ENCODE results near the gene ATAD3A.
"Not testable (repeated sequence)": the region's sequence is repeated elsewhere in the genome, so short reads cannot be mapped to it uniquely, and the experiment has no call there.

ATAD3A gene

DNA sequence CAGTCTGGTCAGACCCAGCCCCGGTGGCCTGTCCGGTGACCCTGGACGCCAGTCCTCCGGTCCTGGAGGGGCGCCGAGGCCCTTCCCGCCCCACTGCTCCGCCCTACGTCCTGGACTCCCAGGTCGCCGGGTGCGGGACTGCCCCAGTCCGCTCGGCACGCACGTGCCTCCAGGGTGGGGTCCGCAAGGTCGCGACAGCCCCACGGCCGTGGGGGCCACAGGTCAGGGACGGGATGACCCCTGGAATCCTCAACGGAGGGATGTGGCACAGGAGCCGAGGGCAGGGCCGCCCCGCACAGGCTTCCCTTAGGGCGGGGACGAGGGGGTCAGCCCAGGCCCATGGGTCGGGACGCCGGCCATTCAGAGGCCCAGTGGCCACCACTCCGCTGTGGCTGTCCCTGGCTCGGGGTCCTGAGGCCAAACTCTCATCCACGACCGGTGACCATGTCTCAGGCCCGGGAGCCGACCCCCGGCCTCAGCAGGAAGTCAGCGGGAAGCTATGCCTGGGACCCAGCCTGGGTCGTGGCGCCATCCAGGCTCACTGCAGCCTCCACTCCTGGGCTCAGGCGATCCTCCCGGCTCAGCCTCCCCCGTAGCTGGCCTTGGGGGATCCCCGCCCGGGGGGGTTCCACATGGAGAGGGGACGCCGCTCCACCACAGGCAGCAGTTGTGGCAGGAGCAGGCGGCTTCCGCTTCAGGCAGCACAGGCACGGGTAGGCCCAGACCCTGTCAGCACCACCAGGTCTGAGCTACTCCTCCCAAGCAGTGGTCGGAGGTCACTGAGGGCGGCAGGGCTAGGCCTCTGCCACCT is 29.1 kb downstream of the ATAD3A start:
- no peak for DNase-seq

GRCh38 chr1:1541956-1542765 is 30.2 kb downstream of the ATAD3A start:
- no peak for DNase-seq

- no peak for DNase-seq
Observed at GRCh38 chr1:1542766-1543705, 31.1 kb downstream of the ATAD3A start.

- no peak for DNase-seq
Observed at GRCh38 chr1:1543706-1544099, 31.7 kb downstream of the ATAD3A start.

DNA sequence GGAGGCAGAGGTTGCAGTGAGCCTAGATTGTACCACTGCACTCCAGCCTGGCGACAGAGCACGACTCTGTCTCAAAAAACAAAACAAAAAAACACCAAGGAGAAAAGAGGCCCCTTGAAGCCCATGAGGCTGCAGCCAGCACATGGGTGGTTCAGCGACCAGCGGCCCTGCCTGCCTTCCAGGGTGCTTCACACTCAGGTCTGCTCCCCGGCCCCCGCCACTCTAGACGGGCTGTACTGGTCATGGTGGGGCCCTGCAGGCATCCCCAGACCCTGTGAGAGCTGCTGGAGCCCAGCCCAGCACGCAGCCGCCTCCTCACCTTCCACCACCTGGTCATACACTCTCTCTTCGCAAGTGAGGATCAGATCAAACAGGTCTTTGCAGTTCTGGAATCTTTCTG is 32.6 kb downstream of the ATAD3A start:
- no peak for DNase-seq

DNA sequence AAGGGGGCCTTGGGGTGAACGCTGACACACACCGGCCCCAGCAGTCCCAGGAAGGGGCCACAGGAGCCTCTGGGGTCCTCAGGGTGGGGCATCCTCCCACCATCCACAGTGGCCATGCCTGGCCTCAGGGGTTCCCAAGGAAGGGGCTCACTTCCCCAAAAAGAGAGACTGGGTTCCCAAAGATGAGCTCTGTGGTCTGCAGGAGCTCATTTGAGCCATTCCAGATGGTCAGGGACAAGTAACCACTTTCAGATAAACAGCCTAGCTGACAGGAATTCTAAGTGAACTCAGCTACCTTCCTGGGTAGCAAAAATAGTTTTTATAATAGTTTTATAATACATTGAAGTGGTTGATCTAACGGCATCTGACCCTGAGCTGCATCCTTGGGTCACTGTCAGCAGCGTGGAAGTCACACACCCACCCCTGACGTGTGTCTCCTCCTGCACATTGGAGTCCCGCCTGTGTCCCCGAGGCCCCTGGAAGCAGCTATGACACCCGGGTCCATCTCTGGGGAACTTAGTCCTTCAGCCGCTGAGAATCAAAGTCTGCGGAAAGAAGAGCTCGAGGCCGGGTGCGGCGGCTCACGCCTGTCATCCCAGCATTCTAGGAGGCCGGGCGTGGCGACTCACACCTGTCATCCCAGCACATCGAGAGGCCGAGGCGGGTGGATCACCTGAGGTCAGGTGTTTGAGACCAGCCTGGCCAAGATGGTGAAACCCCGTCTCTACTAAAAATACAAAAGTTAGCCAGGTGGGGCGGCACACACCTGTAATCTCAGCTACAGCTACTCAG is 34.2 kb downstream of the ATAD3A start:
- DNase-seq, result no peak

DNA sequence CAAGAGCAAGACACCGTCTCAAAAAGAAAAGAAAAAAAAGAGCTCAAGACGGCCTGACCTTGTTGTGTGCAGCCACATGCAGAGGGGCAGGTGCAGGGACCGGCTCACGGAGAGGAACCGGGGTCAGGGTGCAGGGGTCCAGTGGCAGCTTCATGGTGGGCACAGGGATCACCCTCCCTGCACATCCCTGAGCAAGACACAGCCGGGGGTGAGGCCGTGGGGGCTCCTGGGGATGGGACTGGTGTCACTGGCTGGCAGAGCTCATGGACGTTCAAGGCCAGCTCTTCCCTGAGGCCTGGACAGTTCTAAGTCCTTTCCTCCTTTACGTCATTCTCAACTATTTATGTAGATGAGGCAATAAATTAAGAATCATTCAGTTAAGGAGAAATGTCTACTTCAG is 35.0 kb downstream of the ATAD3A start:
- no peak for DNase-seq

DNA sequence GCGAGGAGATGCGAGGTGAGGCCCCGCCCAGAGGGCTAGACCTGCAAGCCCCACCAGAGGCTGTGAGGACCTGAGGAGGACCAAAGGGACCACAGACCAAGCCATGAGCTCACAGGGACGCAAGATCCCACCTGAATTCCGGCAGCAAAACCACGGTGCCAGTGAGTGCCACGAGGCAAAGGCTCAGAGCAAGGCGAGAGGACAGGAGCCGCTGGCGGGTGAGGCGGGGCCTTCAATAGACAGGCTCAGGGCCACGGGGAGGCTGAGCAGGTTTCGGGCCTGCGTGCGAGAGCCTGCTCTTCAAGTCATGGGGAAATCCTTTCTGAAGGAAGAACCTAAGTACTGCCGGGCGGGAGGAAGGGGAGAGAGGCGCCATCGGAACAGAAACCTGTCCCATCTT is 35.5 kb downstream of the ATAD3A start:
- no peak for DNase-seq

DNA sequence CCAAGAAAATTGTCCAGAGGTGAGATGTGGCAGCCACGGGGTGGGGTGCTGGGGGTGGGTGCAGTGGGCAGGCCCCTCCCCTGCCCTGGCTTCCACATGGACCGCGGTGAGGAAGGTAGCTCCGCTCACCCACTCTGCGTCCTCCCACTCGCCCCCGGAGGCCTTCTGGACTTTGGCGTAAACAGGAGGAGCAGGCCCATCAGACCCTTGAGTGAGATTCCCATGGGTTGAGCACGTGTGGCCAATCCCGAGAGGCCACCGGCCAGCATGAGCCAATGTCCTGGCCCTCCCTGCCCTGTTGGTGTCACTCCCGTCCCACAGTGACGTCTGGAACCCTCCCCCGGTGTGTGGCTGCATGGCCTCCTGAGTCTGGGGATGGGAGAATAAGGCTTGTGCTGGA is 36.6 kb downstream of the ATAD3A start:
- no peak for DNase-seq

GRCh38 chr1:1550087-1550486 is 38.1 kb downstream of the ATAD3A start:
- DNase-seq, result no peak

DNA sequence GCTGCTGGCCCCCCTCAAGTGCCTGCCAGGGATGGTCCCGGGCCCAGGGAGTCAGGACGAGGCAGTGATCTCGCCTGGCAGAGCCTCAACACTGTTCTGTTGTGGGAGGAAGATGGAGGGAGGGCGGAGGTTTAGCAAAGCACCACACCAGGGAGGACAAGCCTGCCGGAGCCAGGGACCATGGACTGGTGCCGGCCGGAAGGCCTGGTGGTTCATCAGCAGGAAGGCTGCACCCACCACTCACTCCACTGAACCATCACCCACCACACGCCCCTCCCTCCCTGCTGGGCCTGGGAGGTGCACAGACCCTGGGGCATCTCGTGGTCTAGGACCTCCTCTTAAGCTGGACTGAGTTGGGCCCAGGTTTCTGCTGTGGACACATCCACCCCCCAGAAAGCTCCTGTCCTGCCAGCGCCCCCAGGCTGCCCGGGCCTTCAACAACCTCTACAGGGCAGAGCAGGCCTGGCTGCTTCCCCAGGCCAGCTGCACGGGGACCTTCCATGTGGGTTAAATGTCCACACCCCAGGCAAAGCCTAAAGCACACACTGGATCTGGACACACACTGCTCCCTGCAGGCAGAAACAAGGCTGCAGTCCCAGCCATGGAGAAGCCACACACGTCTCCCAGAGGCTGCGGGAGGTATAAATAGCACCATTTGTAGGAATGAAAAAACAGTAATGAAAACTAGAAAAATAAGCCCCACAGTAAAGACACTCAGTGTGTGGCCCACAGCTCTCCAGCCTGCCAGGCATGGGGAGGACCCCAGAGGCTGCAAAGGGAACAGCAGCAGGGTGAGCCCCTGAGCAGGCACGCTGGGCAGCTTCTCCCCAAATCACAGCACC is 38.9 kb downstream of the ATAD3A start:
- no peak for DNase-seq

GRCh38 chr1:1551524-1552262 is 39.7 kb downstream of the ATAD3A start:
- no peak for DNase-seq

- DNase-seq, result no peak
Observed at GRCh38 chr1:1552263-1552639, 40.3 kb downstream of the ATAD3A start.

- no peak for DNase-seq
Observed at GRCh38 chr1:1553821-1554494, 42.0 kb downstream of the ATAD3A start.

DNA sequence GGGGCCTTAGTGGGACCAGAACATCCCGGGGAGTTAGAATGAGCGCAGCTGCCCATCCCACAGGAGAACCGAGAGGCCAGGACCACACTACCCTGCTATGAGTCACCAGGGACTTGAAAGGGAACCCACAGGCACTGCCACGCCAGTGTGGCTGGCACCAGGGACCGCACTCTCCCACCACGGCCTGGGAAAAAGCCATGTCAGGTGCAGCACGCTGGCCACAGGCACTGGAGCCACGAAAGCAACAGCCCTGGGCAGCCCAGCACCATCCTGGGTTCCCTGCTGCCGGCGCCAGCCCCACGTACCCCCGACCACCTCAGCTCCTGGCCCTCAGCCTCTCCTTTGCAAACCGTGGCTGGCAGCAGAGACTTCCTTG is 42.6 kb downstream of the ATAD3A start:
- no peak for DNase-seq

- no peak for DNase-seq
Observed at GRCh38 chr1:1554926-1555915, 43.3 kb downstream of the ATAD3A start.

- DNase-seq, result no peak
Observed at GRCh38 chr1:1556505-1556904, 44.5 kb downstream of the ATAD3A start.

DNA sequence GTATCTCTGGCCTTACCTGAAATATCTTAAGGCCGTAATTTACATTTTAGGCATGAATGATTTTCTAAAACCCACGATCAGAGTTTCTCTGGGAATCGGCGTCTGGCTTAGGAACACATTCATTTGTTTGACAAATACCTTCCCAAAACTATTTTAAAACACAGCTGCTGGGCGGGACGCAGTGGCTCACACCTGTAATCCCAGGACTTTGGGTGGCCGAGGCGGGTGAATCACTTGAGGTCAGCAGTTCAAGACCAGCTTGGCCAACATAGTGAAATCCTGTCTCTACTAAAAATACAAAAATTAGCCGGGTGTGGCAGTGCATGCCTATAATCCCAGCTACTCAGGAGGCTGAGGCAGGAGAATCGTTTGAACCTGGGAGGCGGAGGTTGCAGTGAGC is 45.0 kb downstream of the ATAD3A start:
- DNase-seq, result not testable (repeated sequence)

- not testable (repeated sequence) for DNase-seq
Observed at GRCh38 chr1:1557688-1558087, 45.7 kb downstream of the ATAD3A start.
